Epithelial cell of proximal tubule (primary cell): ENCODE data around the gene MTA3. TPM values are rescaled to one million over a fixed set of nuclear protein-coding genes. Genes with fewer than 3 reads are reported as not detected.

ENCODE experiments used
- DNase-seq: peaks from one replicate; pipeline ENCODE4 v3.0.0-alpha.2; 2011; ENCODE audit warnings: low read depth
- H3K4me3 ChIP-seq: 2 replicates; pipeline ENCODE4 v1.5.1; 2011; ENCODE audit warnings: low read depth, mild to moderate bottlenecking, low read length
- CTCF ChIP-seq: conservative IDR thresholded peaks from 2 replicates; pipeline ENCODE4 v1.5.1; 2012; ENCODE audit warnings: low read depth, mild to moderate bottlenecking, low read length
- total RNA-seq: library from RNA; depleted of rRNA; stranded (reverse); fragments of >200 nt; gene quantifications from 2 replicates; pipeline ENCODE4 v1.2.3, GENCODE V29; 2015

The MTA3 gene
- total RNA-seq, 1 donor from 2014 or later = 17.8 TPM

- no peak for DNase-seq
- no peak overlapping the region for H3K4me3 ChIP-seq
- TF ChIP-seq CTCF = no peak
Measured at GRCh38 chr2:42771546-42772153, 203.2 kb downstream of the MTA3 start.

GRCh38 chr2:42775186-42775585 lies 206.8 kb downstream of the MTA3 start:
- H3K4me3 ChIP-seq = no peak overlapping the region
- no peak for TF ChIP-seq CTCF
- DNase-seq = no peak

- H3K4me3 ChIP-seq = no peak overlapping the region
- TF ChIP-seq CTCF = no peak
- DNase-seq = no peak
Measured at GRCh38 chr2:42775810-42776209, 207.4 kb downstream of the MTA3 start.

GRCh38 chr2:42777883-42778805 lies 209.7 kb downstream of the MTA3 start:
- DNase-seq = no peak
- TF ChIP-seq CTCF = no peak

GRCh38 chr2:42781181-42781580 lies 212.7 kb downstream of the MTA3 start:
- DNase-seq = no peak
- H3K4me3 ChIP-seq = no peak overlapping the region
- TF ChIP-seq CTCF = no peak

More at GRCh38 chr2:42777883-42778805, 209.7 kb downstream of the MTA3 start:
- H3K4me3 ChIP-seq = no peak overlapping the region

GRCh38 chr2:42783511-42783910 lies 215.1 kb downstream of the MTA3 start:
- H3K4me3 ChIP-seq = no peak overlapping the region
- DNase-seq = no peak
- TF ChIP-seq CTCF = no peak
